Sigmoid colon (tissue), 4 donors: ENCODE data around the gene BHLHE41.

Experiments
- EP300 ChIP-seq, 4 donors: sonication (generic); formaldehyde crosslinking; IDR thresholded peaks; one replicate each; pipeline ENCODE4 v1.6.1; 2017; ENCODE audit warnings: antibody characterized with exemption in 4 of 4
- POLR2A ChIP-seq, 2 donors: fragments of 450-650 bp; IDR thresholded peaks; one replicate each; pipeline ENCODE4 v1.6.1; 2016; ENCODE audit warnings: antibody characterized with exemption in 2 of 2, mild to moderate bottlenecking in 2 of 2, moderate library complexity in 2 of 2
- POLR2AphosphoS5 ChIP-seq, 4 donors: sonication (generic); formaldehyde crosslinking; IDR thresholded peaks; one replicate each; pipeline ENCODE4 v1.6.1; 2017; ENCODE audit warnings: antibody characterized with exemption in 4 of 4
- TF ChIP-seq, protein P1 (sequence below), 4 experiments: fragments of 450-650 bp in 3 of 4; fragments of 200-600 bp in 1 of 4; IDR thresholded peaks; one replicate each; pipeline ENCODE4 v1.5.1; 2016 to 2019; ENCODE audit warnings: antibody characterized with exemption in 4 of 4, mild to moderate bottlenecking in 3 of 4, moderate library complexity in 2 of 4

DNA sequence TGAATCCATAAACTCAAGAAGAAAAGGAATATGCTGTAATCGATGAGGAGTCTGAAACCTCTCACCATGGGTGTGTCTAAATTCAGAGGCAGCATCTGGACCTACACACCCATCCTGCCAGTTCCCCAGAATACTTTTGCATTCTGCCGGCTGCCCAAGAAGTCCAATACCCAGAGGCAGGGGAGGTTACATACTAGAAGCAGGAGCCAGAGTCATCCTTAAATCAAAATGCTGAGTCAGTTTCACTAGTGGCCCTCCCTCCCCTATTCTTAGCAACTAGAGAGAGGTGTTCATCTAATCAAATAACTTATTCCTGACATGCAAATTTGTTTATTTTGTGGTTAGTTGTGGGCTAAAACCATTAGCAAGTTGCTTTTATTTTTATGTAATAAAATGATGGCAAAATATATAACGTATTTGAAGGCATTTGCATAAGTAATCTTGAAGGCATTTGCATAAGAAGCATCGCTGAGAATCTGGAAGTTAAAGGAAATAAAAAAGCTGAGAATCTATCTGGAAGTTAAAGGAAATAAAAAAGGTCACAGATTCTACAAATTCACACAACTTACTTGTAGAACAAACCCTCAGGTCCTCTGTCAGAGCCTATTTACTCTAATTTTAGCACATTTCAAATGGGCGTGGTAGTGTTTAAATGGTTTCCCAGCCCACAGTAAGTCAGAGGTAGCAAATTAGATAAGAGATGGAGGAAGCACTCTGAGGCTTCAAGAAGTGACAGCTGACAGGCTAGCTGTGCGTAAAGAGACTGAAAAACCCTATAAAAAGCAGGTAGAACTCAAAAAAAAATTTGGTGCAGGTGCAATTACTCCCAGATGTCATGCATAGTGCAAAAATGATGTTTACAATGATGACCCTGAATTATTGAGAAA is 7.8 kb downstream of the BHLHE41 start:
- TF ChIP-seq, protein P1, sequence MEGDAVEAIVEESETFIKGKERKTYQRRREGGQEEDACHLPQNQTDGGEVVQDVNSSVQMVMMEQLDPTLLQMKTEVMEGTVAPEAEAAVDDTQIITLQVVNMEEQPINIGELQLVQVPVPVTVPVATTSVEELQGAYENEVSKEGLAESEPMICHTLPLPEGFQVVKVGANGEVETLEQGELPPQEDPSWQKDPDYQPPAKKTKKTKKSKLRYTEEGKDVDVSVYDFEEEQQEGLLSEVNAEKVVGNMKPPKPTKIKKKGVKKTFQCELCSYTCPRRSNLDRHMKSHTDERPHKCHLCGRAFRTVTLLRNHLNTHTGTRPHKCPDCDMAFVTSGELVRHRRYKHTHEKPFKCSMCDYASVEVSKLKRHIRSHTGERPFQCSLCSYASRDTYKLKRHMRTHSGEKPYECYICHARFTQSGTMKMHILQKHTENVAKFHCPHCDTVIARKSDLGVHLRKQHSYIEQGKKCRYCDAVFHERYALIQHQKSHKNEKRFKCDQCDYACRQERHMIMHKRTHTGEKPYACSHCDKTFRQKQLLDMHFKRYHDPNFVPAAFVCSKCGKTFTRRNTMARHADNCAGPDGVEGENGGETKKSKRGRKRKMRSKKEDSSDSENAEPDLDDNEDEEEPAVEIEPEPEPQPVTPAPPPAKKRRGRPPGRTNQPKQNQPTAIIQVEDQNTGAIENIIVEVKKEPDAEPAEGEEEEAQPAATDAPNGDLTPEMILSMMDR (IDR thresholded peaks at IDR 0.05), result no peak
- TF ChIP-seq EP300 (IDR thresholded peaks at IDR 0.05) (no peak), POLR2A (IDR thresholded peaks at IDR 0.05) (no peak), POLR2AphosphoS5 (IDR thresholded peaks at IDR 0.05) (no peak)
